GM21528 (cell line): ENCODE results near the gene AEBP1.

Experiments
- ATAC-seq: cut with Tn5 transposase; IDR thresholded peaks from one replicate; pipeline ENCODE4 v1.9.1; 2021; ENCODE audit warnings: mild to moderate bottlenecking, moderate library complexity; ENCODE audit not compliant: unreplicated experiment, low FRiP score

AEBP1 gene

GRCh38 chr7:44102846-44103565, 1.1 kb upstream of the AEBP1 start:
- ATAC-seq, result no peak

GRCh38 chr7:44103566-44103922, 601 bp upstream of the AEBP1 start:
- no peak for ATAC-seq

GRCh38 chr7:44104860-44105771, 971 bp downstream of the AEBP1 start:
- no peak for ATAC-seq

GRCh38 chr7:44105832-44106231, 1.7 kb downstream of the AEBP1 start:
- ATAC-seq, result no peak

GRCh38 chr7:44106311-44107065, 2.3 kb downstream of the AEBP1 start:
- no peak for ATAC-seq

GRCh38 chr7:44107116-44107960, 3.2 kb downstream of the AEBP1 start:
- no peak for ATAC-seq

GRCh38 chr7:44107961-44108767, 4.0 kb downstream of the AEBP1 start:
- no peak for ATAC-seq

GRCh38 chr7:44108768-44109750, 4.9 kb downstream of the AEBP1 start:
- ATAC-seq, result no peak

GRCh38 chr7:44109991-44110390, 5.8 kb downstream of the AEBP1 start:
- no peak for ATAC-seq

- no peak for ATAC-seq
These were observed 6.8 kb downstream of the AEBP1 start for GRCh38 chr7:44110719-44111635.

- ATAC-seq, result no peak
These were observed 7.6 kb downstream of the AEBP1 start for GRCh38 chr7:44111761-44112160.

GRCh38 chr7:44112231-44112996, 8.3 kb downstream of the AEBP1 start:
- no peak for ATAC-seq

- ATAC-seq, result no peak
These were observed 9.0 kb downstream of the AEBP1 start for GRCh38 chr7:44112997-44113763.

- no peak for ATAC-seq
These were observed 9.7 kb downstream of the AEBP1 start for GRCh38 chr7:44113764-44114354.

GRCh38 chr7:44114586-44115310, 10.6 kb downstream of the AEBP1 start:
- ATAC-seq, result no peak
